ENCODE measurements around the gene PHF20. TPM values are rescaled to one million over a fixed set of nuclear protein-coding genes. Genes with fewer than 3 reads are reported as not detected.

The PHF20 gene
- total RNA-seq, 1 experiment from 2014 or later: 37.2 TPM

DNA sequence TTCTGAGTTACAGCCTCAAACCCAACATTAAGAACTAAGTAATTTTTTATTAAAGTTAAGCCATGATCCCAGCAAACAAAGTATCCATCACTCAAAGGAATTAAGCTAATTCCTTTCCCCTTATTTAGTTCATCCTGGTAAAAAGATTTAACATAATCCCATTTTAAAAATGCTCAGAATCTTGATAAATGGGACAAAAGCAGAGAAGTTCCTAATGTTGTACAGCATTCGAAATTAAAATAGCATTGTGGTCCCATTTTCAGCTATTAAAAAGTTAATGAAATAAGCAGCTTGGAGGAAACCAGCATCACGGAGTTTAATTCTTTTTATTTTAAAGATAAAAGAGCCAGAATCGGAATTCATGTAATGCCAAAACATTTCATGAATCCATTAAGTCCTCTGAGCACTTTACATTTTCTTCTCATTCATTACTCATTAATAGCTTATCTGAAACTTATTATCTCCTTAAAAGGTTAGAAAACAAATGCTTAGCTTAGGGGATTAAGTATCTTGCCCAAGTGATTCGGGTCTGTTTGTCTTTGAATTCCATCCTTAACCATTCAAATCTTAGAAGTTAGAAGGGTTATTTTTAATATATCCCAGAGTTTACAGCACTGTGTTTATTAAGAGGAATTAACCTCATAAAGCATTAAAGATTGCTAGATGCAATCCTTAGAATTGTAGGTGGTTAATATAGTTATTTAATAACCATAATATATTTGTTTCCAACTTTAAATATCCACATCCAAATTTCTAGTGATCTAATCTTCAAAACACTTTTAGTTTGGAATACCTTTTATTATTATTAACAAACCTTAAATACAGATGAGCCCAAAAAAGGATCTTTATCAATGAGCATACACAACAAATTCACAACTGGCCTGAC lies 41.0 kb upstream of the PHF20 start:
- H3K9me2 ChIP-seq (replicated peaks; ENCODE audit: low read length): no peaks in the 10 kb centered on the region
- H3K4me1 ChIP-seq (ENCODE audit: insufficient read depth, low read length): 0 out of 2 replicates have a peak, but pooled peaks cover 8% of the 10 kb centered on the region
- H3K27ac ChIP-seq (ENCODE audit: low read length): no peak overlapping the region
- POLR2A ChIA-PET (ENCODE audit: unreplicated experiment): interaction anchor here (1.0 kb wide), 1 partner anchor 11 kb away, joined by 3 read pairs; the partner anchor contains the start of gene RBM39
- H3K4me2 ChIP-seq (ENCODE audit: low read length): no peak overlapping the region
- H3F3A ChIP-seq (ENCODE audit: low read length, unreplicated experiment): no peaks in the 10 kb centered on the region
- H4K20me1 ChIP-seq (ENCODE audit: low read length): peaks cover 84% of the 10 kb centered on the region
- H3K36me3 ChIP-seq (ENCODE audit: low read depth, low read length): peaks cover 91% of the 10 kb centered on the region
- CTCF ChIA-PET: interaction anchor here (0.5 kb wide), 1 partner anchor 634 kb away, joined by 3 read pairs; no protein-coding TSS in a partner anchor
- no TSS peak for BruUV-seq (replicated peaks)
- DNase-seq (no peak), ATAC-seq (no peak)
- peaks cover 94% of the 10 kb centered on the region for H3K79me2 ChIP-seq (ENCODE audit: low read length)
- H3K27me3 ChIP-seq (ENCODE audit: low read length): no peaks in the 10 kb centered on the region
- H2AFZ ChIP-seq (ENCODE audit: low read length): no peak overlapping the region
- H3K9me3 ChIP-seq (ENCODE audit: low read length): no peaks in the 10 kb centered on the region
- H3K4me3 ChIP-seq (ENCODE audit: low read length): no peak overlapping the region
- H3K9ac ChIP-seq (ENCODE audit: low read length): no peak overlapping the region
- intact Hi-C loops (cut with micrococcal nuclease): no loop called here
- TF ChIP-seq EZH2 (IDR thresholded peaks at IDR 0.05; ENCODE audit: low read length, unreplicated experiment) (no peak), CTCF (conservative IDR thresholded peaks at IDR 0.05; ENCODE audit: low read depth, low read length) (no peak), EZH2phosphoT487 (IDR thresholded peaks at IDR 0.05; ENCODE audit: borderline replicate concordance, low read length) (no peak)

- no peak overlapping the region for H3K4me3 ChIP-seq (ENCODE audit: low read length)
- H3K36me3 ChIP-seq (ENCODE audit: low read depth, low read length): peaks cover 92% of the 10 kb centered on the region
- H4K20me1 ChIP-seq (ENCODE audit: low read length): peaks cover 87% of the 10 kb centered on the region
- H3K9ac ChIP-seq (ENCODE audit: low read length): no peak overlapping the region
- H3K27me3 ChIP-seq (ENCODE audit: low read length): no peaks in the 10 kb centered on the region
- H3K9me2 ChIP-seq (replicated peaks; ENCODE audit: low read length): no peaks in the 10 kb centered on the region
- H2AFZ ChIP-seq (ENCODE audit: low read length): no peak overlapping the region
- no peak overlapping the region for H3K4me2 ChIP-seq (ENCODE audit: low read length)
- TF ChIP-seq EZH2phosphoT487 (IDR thresholded peaks at IDR 0.05; ENCODE audit: borderline replicate concordance, low read length) (no peak), EZH2 (IDR thresholded peaks at IDR 0.05; ENCODE audit: low read length, unreplicated experiment) (no peak), CTCF (conservative IDR thresholded peaks at IDR 0.05; ENCODE audit: low read depth, low read length) (no peak)
- ChIA-PET POLR2A (ENCODE audit: unreplicated experiment) (interaction anchor here (1.0 kb wide), 1 partner anchor 11 kb away, joined by 3 read pairs; the partner anchor contains the start of gene RBM39), CTCF (no interaction called here)
- H3K79me2 ChIP-seq (ENCODE audit: low read length): peaks cover 94% of the 10 kb centered on the region
- no peak overlapping the region for H3K27ac ChIP-seq (ENCODE audit: low read length)
- H3K4me1 ChIP-seq (ENCODE audit: insufficient read depth, low read length): 0 out of 2 replicates have a peak, but pooled peaks cover 11% of the 10 kb centered on the region
- H3F3A ChIP-seq (ENCODE audit: low read length, unreplicated experiment): no peaks in the 10 kb centered on the region
- DNase-seq: no peak
- no TSS peak for BruUV-seq (replicated peaks)
- ATAC-seq: peak; percentile 35; the same call in 1 of the 2 replicates
- H3K9me3 ChIP-seq (ENCODE audit: low read length): no peaks in the 10 kb centered on the region
- intact Hi-C loops (cut with micrococcal nuclease): no loop called here
These were observed 40.4 kb upstream of the PHF20 start for GRCh38 chr20:35731469-35731788.
